NCI-H2171 (cell line): ENCODE data around the gene SRF.
"Not testable (repeated sequence)": the region's sequence is repeated elsewhere in the genome, so short reads cannot be mapped to it uniquely, and the experiment has no call there.

Source experiments
- DNase-seq: peaks from one replicate; lab custom pipeline; 2025; lab: John Stamatoyannopoulos, UW

SRF gene

DNA sequence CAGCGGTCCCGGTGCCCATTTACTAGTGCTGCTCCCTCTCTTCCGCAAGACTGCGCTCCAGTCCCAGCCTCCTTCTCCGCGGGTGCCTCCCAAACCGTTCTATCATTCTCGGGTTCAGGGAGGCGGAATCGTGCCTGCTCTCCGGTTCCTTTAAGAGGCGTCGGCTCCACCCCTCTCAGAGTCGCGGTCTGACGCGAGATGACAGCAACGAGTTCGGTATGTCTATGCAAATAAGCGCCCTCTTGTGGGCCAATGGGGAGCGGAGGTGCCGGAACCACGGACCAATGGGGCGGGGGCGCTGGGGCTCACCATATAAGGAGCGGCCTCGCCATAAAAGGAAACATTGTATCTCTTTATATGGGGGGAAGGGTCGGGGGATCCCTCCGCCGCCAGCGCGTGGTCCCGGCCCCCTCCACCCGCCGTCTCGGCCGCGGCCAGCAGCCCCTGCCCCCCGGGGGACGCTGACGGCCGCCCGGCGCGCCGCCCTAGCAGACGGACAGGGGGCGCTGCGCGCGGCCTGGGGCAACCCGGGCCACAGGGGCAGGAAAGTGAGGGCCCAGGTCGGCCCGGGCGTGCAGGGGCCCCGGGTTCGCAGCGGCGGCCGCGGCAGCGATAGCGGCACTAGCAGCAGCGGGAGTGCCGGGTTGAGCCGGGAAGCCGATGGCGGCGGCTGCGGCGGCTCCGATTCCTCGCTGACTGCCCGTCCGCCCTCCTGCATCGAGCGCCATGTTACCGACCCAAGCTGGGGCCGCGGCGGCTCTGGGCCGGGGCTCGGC is at the start of gene SRF:
TSS of gene SRF (plus strand) at position 339 of the 776 bp plus-strand sequence. CDS start at position 727, 388 bp downstream.
- DNase-seq, result peak; percentile 98

DNA sequence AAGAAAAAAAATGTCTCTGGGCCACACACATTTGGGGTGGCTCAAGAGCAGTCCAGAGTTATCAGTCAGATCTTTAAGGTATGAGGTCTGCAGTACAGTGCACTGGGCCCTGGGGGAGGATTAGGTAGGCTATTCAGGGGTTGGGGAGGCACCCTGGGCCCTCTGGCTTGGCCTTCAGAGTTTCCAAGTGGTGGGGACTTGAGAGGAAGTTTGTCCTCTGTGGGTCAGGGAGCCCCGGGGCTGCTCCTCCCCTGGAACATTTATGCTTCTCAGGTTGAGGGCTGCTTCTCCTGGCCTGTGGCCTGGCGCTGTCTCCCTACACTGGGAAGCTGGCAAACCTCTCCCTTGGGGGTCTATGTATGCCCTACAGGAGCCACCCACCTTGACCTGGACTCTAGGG is 48.9 kb upstream of the SRF start:
- no peak for DNase-seq

DNA sequence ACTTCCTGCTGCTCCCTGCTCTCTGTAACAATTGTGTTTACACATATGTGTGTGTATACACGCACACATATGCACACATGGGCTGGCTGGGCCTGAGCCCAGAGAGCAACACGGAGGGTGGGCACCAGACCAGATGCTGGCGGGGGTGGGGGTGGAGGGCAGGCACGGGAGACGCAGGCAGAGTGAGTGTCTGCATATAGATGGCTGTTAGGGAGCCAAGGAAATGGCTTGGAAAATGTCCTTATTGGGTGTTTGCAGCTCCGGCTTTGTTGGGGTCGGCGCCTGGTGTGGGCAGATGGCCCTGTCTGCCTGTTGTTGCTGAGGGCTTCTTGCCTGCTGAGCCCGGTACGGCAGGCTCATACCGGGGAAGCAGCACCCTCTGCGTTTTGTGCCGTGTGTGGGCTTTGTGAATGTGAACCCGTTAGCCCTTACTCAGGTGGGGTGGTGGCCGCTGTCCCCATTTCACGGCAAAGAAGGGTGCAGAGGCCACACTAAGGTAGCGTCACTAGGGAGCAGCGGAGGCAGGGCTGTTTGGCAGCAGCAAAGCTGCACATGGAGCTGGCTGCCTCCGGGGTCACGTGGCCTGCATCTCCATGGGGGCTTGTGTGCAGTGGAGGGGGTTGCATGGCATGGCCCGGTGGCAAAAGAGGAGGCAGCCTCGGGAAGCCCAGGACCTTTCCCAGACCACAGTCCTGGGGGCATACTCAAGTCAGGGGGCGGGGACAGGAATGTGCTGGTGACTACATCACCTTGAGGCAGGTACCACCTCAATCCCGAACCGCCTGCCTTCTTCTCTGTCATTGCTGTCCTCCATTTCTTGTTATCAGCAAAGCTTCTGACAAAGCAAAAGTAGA is 47.4 kb upstream of the SRF start:
- peak; percentile 75 for DNase-seq

DNA sequence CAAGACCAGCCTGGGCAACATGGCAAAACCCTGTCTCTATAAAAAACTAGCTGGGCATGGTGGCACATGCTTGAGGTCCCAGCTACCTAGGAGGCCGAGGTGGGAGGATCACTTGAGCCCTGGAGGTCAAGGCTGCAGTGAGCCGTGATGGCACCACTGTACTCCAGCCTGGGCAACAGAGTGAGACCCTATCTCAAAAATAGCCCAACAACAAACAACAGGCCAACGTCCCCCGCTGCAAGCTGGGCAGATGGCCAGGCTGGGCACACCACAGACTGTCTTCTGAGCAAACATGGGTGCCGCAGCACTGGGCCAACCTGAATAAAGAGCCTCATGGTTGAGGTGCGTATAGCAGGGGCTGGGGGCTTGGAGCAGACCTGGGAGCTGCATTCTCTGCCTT is 46.6 kb upstream of the SRF start:
- no peak for DNase-seq

DNA sequence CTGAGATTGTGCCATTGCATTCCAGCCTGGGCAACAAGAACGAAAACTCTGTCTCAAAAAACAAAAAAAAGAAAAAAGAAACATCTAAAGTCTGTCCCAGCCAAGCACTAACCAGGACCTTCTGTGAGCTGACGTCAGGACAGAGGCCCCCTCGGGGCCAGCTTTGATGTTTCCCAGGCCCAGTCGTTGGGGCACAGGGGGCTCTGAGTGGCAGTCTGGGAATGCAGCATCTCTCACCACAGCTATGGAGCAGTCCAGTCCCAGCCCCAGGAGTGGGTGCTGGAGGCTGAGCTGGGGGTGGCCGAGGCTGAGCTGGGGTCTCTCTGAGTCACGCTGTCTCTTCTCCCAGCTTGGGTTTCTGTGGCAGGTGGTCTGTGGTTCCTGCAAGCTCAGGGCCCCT is 46.0 kb upstream of the SRF start:
- DNase-seq, result no peak

DNA sequence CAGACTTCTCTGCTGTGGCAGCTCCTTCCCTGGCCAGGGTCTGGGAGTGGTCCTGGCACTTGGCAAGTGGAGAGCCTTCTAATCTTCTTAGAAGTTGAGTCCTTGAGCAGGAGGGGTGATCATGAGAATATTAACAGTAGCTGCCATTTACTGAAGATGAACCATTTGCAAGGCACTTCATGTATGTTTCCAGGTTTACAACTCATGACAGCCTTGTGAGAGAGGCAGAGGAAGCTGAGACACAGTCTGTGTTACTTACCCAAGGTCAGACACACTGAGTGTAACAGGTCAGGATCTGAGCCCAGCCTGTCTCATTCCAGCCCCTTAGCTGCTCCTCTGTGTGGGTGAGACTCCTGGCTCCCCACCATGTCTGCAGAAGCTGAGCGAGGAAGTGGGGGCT is 45.5 kb upstream of the SRF start:
- no peak for DNase-seq

DNA sequence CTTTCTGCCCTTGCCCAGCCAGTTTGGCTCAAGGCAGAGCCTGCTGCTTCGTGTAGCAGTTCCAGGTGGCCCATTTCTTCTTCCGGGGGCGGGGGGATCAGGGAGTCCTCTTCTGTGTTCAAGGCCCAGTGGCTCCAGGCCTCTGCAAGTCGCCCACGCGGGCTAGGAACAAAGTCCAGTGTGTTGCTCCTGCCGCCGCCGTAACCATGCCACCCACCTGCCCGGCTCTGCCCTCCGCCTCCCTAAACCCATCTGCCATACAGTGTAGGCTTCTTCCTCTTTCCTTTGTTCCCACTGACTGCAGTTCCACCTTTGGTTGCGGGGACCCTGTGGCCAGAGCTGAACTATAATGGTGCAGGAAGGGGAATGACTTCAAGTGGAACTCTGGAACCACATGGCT is 43.9 kb upstream of the SRF start:
- no peak for DNase-seq

DNA sequence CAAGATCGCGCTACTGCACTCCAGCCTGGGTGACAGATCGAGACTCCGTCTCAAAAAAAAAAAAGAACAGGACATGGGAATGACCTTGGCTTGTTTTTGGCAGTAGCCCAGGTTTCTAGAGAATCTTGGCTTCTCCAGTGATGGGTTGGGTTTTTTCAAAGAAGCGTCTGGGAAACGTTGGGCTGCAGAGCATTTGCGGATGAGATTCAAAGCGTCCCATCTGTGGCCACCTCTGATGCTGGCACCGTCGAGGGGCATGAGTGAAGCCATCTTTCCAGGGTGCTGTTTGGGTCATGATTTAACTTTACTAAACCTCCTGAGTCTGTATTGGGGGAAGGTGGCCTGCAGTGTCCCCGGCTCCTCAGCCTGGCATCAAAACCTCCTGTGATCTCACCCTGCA is 43.2 kb upstream of the SRF start:
- DNase-seq, result no peak

DNA sequence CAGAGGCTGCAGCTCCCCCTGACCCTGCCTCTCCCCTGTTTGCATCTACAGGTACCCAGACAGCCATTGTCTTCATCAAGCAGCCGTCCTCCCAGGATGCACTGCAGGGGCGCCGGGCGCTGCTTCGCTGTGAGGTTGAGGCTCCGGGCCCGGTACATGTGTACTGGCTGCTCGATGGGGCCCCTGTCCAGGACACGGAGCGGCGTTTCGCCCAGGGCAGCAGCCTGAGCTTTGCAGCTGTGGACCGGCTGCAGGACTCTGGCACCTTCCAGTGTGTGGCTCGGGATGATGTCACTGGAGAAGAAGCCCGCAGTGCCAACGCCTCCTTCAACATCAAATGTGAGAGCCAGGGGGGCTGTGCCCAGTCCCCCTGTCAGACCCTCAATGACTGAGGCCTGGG is 42.1 kb upstream of the SRF start:
- DNase-seq, result no peak

DNA sequence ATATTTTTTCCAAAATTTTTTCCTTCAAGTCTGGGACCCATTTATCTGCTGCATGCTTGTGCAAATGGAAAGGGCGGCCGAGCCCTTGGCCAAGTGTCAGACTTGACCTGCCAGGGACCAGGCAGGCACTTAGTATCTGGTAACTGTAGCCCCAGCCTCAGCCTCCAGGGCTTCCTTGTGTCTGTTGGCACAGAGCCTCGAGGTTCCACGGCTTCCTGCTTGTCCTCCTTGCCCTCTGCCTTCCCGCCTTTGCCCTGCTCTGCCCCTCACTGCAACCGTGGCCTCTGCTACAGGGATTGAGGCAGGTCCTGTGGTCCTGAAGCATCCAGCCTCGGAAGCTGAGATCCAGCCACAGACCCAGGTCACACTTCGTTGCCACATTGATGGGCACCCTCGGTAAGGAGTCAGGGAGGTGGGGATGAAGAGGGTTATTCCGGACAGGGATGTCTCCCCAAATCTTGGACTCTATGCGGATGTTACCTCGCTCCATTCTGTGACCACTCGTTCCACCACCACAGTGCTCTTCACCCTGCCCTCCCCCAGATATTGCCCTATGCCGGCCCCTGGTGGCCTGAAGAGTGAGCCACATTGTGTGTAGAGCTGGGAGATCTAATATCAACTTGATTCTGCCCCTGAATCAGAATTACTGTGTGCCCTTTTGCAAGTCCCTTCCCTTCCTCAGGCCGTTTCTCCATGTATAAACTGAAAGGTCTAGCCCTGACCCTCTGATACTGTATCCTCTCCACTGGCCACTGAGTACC is 41.5 kb upstream of the SRF start:
- no peak for DNase-seq

DNA sequence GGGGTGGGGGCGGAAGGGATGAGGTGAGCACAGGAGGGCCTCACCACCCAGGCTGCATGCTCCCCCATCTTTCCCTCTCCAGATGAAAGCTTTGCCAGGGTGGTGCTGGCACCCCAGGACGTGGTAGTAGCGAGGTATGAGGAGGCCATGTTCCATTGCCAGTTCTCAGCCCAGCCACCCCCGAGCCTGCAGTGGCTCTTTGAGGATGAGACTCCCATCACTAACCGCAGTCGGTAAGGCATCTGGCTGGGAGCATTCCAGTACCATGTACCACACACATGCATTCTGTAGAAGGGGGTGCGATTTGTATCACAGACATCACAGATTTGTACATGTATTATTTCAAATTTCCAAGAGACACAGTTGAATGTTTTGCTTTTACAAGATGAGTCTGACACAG is 40.6 kb upstream of the SRF start:
- no peak for DNase-seq

DNA sequence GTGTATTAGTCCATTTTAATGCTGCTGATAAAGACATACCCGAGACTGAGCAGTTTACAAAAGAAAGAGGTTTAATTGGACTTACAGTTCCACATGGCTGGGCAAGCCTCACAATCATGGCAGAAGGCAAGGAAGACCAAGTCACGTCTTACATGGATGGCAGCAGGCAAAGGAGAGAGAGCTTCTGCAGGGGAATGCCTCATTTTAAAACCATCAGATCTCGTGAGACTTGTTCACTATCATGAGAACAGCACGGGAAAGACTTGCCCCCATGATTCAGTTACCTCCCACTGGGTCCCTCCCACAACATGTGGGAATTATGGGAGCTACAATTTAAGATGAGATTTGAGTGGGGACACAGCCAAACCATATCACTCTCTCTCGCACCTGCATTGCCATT is 39.7 kb upstream of the SRF start:
- DNase-seq, result not testable (repeated sequence)

DNA sequence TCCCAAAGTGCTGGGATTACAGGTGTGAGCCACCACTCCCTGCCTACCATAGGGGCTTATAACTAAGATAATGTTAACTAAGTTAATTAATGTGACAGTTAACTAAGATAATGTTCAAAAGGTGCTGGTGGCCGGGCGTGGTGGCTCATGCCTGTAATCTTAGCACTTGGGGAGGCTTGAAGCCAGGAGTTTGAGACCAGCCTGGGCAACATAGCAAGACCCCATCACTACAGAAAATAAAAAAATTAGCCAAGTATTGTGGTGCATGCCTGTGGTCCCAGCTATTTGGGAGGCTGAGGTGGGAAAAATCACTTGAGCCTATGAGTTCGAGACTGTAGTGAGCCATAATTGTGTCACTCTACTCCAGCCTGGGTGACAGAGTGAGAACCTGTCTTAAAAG is 32.8 kb upstream of the SRF start:
- DNase-seq, result no peak

DNA sequence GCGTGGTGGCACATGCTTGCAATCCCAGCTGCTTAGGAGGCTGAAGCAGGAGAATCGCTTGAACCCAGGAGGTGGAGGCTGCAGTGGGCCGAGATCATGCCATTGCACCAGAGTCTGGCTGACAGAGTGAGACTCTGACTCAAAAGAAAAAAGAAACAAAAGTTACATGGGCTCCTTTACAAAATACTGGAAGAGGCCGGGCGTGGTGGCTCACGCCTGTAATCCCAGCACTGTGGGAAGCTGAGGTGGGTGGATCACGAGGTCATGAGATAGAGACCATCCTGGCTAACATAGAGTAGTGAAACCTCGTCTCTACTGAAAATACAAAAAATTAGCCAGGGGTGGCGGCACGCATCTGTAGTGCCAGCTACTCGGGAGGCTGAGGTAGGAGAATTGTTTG is 31.1 kb upstream of the SRF start:
- DNase-seq, result not testable (repeated sequence)

DNA sequence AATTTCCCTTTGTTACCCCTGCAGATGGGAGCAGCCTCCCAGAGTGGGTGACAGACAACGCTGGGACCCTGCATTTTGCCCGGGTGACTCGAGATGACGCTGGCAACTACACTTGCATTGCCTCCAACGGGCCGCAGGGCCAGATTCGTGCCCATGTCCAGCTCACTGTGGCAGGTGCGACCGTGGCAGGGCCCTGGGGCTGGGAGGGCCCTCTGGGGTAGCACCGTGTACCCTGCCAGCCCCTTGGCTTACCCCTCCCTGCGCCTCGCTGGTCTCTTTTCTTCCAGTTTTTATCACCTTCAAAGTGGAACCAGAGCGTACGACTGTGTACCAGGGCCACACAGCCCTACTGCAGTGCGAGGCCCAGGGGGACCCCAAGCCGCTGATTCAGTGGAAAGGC is 29.4 kb upstream of the SRF start:
- DNase-seq, result no peak

DNA sequence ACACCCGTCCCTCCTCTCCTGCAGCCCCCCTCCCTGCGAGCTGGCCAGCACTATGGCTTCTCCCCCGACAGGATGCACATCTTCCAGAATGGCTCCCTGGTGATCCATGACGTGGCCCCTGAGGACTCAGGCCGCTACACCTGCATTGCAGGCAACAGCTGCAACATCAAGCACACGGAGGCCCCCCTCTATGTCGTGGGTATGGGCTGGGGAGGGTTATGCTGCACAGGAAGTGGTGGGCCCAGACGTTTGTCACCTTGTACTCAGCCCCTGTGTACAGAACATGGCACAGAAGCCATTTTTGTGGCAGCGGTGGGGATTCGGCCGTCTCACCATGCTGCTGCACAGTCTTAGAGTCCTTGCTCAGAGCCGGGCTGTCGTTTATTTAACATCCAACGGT is 29.0 kb upstream of the SRF start:
- no peak for DNase-seq

DNA sequence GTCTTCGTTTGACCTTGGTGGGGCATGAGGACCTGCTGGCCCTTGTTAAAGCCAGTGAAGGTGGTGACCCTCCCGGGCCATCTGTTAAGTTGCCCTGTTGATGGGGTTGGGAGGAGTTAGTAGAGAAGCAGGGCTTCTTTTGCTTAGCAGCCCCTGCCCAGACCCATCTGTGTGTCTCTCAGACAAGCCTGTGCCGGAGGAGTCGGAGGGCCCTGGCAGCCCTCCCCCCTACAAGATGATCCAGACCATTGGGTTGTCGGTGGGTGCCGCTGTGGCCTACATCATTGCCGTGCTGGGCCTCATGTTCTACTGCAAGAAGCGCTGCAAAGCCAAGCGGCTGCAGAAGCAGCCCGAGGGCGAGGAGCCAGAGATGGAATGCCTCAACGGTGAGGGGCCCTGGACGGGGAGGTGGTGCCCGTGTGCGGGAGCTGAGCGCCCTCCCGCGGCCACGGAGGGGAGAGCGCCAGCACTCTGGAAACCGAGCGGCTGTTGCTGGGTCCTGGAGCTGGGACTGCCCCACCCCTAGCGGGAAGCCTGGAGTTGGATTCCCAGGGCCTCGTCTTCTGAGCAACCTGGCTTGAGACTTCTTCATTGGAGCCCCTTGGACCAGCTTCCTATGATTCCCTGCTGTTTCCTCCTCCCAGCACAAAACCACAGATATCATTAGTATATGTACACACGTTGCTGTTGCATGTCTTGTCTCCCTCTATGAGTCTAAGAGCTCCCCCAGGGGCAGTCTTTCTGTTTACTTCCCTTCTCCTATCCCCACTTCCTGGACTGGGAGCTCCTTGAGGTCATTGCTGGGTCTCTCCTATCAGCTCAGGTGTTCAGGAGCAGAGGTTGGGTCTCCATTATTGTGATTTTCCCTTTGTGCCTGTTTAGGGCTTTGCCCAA is 27.6 kb upstream of the SRF start:
- DNase-seq, result peak; percentile 38

DNA sequence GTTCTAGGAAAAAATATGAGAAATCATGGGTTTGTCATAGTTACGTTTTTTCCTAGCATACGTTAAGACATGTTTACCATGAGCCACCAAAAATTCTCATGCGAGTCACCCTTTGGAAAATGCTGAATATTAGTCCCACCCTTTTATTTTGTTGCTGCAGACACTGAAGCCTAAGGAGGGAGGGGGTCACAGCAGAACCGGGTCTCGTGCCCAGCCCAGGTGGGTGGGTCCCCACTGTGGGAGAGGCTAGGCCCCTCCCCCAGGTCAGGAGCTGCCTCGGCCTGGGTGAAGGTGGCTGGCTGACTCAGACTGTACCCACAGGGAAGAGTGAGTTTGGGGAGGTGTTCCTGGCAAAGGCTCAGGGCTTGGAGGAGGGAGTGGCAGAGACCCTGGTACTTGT is 26.2 kb upstream of the SRF start:
- no peak for DNase-seq

DNA sequence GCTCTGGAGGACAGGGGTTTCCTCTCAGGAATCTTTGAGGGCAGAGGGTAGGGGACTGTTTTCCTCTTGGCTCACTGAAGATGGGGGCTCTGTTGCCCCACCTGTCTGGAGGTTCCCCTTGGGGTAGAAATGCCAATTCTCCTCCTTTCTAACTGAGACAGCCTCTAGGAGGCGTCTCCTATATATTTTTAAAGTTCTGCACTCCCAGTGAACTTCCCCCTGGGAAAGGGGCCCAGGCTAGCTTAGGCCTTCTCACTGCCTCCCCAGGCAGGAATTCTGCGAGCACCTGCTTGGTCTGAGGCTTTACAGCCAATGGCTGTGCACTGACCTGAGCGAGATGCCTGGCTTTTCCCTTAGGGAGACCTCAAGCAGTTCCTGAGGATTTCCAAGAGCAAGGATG is 24.8 kb upstream of the SRF start:
- no peak for DNase-seq

DNA sequence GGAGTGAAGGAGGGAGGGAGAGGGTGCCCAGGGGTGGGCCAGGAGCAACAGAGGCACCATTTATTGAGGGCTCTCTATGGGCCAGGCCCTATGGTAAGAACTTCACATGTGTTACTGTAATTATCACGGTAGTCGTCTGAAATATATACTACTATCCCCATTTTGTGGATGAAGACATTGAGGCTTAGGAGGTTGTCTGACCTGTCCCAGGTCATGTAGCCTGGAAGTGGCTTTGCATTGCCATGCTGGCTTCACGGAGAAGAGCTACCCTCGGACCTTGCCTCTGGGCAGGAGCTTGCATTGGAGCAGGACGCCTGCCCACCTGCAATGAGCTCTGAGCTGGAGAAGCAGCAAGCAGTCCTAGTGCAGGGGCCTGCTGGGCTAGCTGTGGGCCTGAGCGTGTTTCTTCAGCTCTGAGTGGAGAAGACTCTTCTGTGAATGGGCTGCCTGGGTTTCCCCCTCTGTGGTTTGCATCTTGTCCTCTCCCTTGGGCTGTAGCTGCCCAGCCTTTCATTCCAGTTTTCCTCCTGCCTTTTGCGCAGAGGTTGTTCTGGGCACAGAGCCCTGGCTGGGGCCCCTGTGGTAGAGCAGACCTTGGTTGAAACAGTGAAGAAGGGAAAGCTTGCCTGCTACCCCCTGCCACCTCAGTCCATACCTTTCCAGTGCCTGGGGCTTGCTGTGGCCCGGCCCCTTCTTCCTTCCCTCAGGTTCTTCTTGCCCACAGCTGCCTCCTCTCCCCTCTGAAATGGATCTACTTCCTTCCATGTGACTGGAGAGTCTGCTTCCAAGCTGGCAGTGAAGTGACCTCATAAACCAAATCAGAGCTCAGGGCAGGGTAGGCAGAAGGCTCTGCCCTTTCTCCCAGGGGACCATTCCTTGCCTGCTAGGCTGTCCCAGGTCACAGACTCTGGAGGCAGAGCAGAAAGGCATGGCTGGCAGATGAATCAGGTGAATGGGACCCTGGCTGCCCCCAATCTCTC is 24.1 kb upstream of the SRF start:
- no peak for DNase-seq
